Fibroblast of lung (primary cell): ENCODE measurements around the gene FBXO31. TPM values are rescaled to one million over a fixed set of nuclear protein-coding genes. Genes with fewer than 3 reads are reported as not detected.
A peak's percentile ranks its signal among the peaks of the same experiment; 100 is the strongest.

ENCODE experiments used
- DNase-seq, 2 donors: peaks; one replicate each; pipeline versions ENCODE4 v3.0.0 to v3.0.0-alpha.2; 2010; ENCODE audit warnings: low read depth in 2 of 2
- H2AFZ ChIP-seq: 2 replicates; pipeline ENCODE4 v1.5.1; 2012; ENCODE audit warnings: low read length, control low read depth, inconsistent platforms
- H3K27ac ChIP-seq: 2 replicates; pipeline ENCODE4 v1.5.1; 2011; ENCODE audit warnings: low read length, control low read depth; ENCODE audit not compliant: insufficient read depth
- H3K27me3 ChIP-seq: 2 replicates; pipeline ENCODE4 v1.5.1; 2011; ENCODE audit warnings: mild to moderate bottlenecking, low read length; ENCODE audit not compliant: control insufficient read depth, insufficient read depth
- H3K36me3 ChIP-seq: 2 replicates; pipeline ENCODE4 v1.5.1; 2011; ENCODE audit warnings: low read length; ENCODE audit not compliant: control insufficient read depth, insufficient read depth
- H3K4me1 ChIP-seq: 2 replicates; pipeline ENCODE4 v1.5.1; 2011; ENCODE audit warnings: low read length; ENCODE audit not compliant: control insufficient read depth, insufficient read depth; ENCODE audit errors: extremely low read depth
- H3K4me2 ChIP-seq: 2 replicates; pipeline ENCODE4 v1.5.1; 2011; ENCODE audit warnings: low read length, control low read depth; ENCODE audit not compliant: insufficient read depth; ENCODE audit errors: extremely low read depth
- H3K4me3 ChIP-seq, 4 experiments: fragments of 200-600 bp in 1 of 4; sonication (generic) in 1 of 4; replicated peaks in 1 of 4; 2 replicates each; pipeline ENCODE4 v1.5.1; 2011 to 2016; ENCODE audit warnings: low read length in 4 of 4, low read depth in 3 of 4, mild to moderate bottlenecking in 3 of 4, control low read depth in 2 of 4, inconsistent platforms in 1 of 4, mixed read lengths in 1 of 4; ENCODE audit not compliant: insufficient read depth in 1 of 4; ENCODE audit errors: control extremely low read depth in 1 of 4
- H3K79me2 ChIP-seq: 2 replicates; pipeline ENCODE4 v1.5.1; 2012; ENCODE audit warnings: mild to moderate bottlenecking, low read length, inconsistent platforms; ENCODE audit not compliant: control insufficient read depth, insufficient read depth
- H3K9ac ChIP-seq: 2 replicates; pipeline ENCODE4 v1.5.1; 2011; ENCODE audit warnings: mild to moderate bottlenecking, low read length, control low read depth; ENCODE audit not compliant: insufficient read depth
- H3K9me3 ChIP-seq: 2 replicates; pipeline ENCODE4 v1.5.1; 2012; ENCODE audit warnings: low read depth, low read length; ENCODE audit not compliant: control insufficient read depth, insufficient read depth
- H4K20me1 ChIP-seq: 2 replicates; pipeline ENCODE4 v1.5.1; 2011; ENCODE audit warnings: low read length; ENCODE audit not compliant: control insufficient read depth, insufficient read depth; ENCODE audit errors: extremely low read depth
- CTCF ChIP-seq, 2 donors: IDR thresholded peaks in 1 of 2; conservative IDR thresholded peaks in 1 of 2; 1 replicate in 1 of 2; 2 replicates in 1 of 2; pipeline ENCODE4 v1.5.1; 2011 to 2012; ENCODE audit warnings: low read length in 2 of 2, control low read depth in 1 of 2, inconsistent platforms in 1 of 2, low read depth in 1 of 2, mild to moderate bottlenecking in 1 of 2
- EZH2 ChIP-seq: IDR thresholded peaks from 2 replicates; pipeline ENCODE4 v1.5.1; 2012; ENCODE audit warnings: low read length, control low read depth, mild to moderate bottlenecking; ENCODE audit errors: missing control alignments
- polyA plus RNA-seq, 2 donors: library from polyadenylated mRNA; depleted of rRNA in 1 of 2; stranded (reverse) in 1 of 2; unstranded in 1 of 2; fragments of >200 nt; gene quantifications; 2 replicates each; pipeline ENCODE4 v1.2.1, GENCODE V29; 2011 to 2012; ENCODE audit warnings: missing spikeins in 1 of 2
- total RNA-seq: library from RNA; depleted of rRNA; stranded (reverse); fragments of >200 nt; gene quantifications from 2 replicates; pipeline ENCODE4 v1.2.1, GENCODE V29; 2014

Gene FBXO31
- total and polyA plus RNA-seq, 2 donors (not counting 1 experiment from before 2014, with no cell fraction given): 17.6 to 40.3 TPM

- no peaks in the 10 kb centered on the region for H3K27me3 ChIP-seq
- no peaks in the 10 kb centered on the region for H3K4me1 ChIP-seq
- H3K27ac ChIP-seq: peak overlapping the region; percentile 34
- no peaks in the 10 kb centered on the region for H3K36me3 ChIP-seq
- H4K20me1 ChIP-seq: no peaks in the 10 kb centered on the region
- H3K9me3 ChIP-seq: no peaks in the 10 kb centered on the region
- no peaks in the 10 kb centered on the region for H3K79me2 ChIP-seq
- no peak overlapping the region for H3K4me2 ChIP-seq
- no peak overlapping the region for H2AFZ ChIP-seq
- TF ChIP-seq CTCF (conservative IDR thresholded peaks at IDR 0.05 in 1 of 2, IDR thresholded peaks at IDR 0.05 in 1 of 2; ENCODE audit: low read depth in 1 of 2, low read length in 2 of 2): no peak
- no peak for TF ChIP-seq EZH2
- no peak for DNase-seq
- H3K4me3 ChIP-seq: no peak overlapping the region
- H3K9ac ChIP-seq: no peak overlapping the region
Measured at GRCh38 chr16:87306516-87306915, 77.1 kb downstream of the FBXO31 start.

- no peaks in the 10 kb centered on the region for H3K36me3 ChIP-seq
- H3K9ac ChIP-seq: no peak overlapping the region
- no peak for TF ChIP-seq EZH2
- TF ChIP-seq CTCF (conservative IDR thresholded peaks at IDR 0.05 in 1 of 2, IDR thresholded peaks at IDR 0.05 in 1 of 2; ENCODE audit: low read depth in 1 of 2, low read length in 2 of 2): peak in 1 of 2 donors; percentile 19
- peak in 1 of 2 donors; percentile 30 for DNase-seq
- peak overlapping the region; percentile 62 for H3K4me2 ChIP-seq
- H3K79me2 ChIP-seq: no peaks in the 10 kb centered on the region
- H3K9me3 ChIP-seq: no peaks in the 10 kb centered on the region
- H4K20me1 ChIP-seq: no peaks in the 10 kb centered on the region
- H3K27ac ChIP-seq: peak overlapping the region; percentile 50
- H3K27me3 ChIP-seq: no peaks in the 10 kb centered on the region
- H3K4me1 ChIP-seq: no peaks in the 10 kb centered on the region
- peak overlapping the region in 2 of 4 experiments; percentile 12 to 23 for H3K4me3 ChIP-seq
- peak overlapping the region; percentile 8 for H2AFZ ChIP-seq
Measured at GRCh38 chr16:87305505-87306391, 77.8 kb downstream of the FBXO31 start.

- no peak overlapping the region for H3K27ac ChIP-seq
- no peaks in the 10 kb centered on the region for H3K4me1 ChIP-seq
- no peaks in the 10 kb centered on the region for H3K27me3 ChIP-seq
- no peaks in the 10 kb centered on the region for H3K36me3 ChIP-seq
- H4K20me1 ChIP-seq: no peaks in the 10 kb centered on the region
- H3K9me3 ChIP-seq: no peaks in the 10 kb centered on the region
- no peak overlapping the region for H3K9ac ChIP-seq
- no peak overlapping the region for H3K4me3 ChIP-seq
- no peak overlapping the region for H2AFZ ChIP-seq
- DNase-seq: no peak
- TF ChIP-seq EZH2: no peak
- no peak for TF ChIP-seq CTCF (conservative IDR thresholded peaks at IDR 0.05 in 1 of 2, IDR thresholded peaks at IDR 0.05 in 1 of 2; ENCODE audit: low read depth in 1 of 2, low read length in 2 of 2)
- H3K4me2 ChIP-seq: no peak overlapping the region
- no peaks in the 10 kb centered on the region for H3K79me2 ChIP-seq
Measured at GRCh38 chr16:87304951-87305350, 78.6 kb downstream of the FBXO31 start.
